Trophoblast cell (in vitro differentiated cells and primary cell): ENCODE results near the gene PLK5.
"Not testable (repeated sequence)": the region's sequence is repeated elsewhere in the genome, so short reads cannot be mapped to it uniquely, and the experiment has no call there.

Experiments used
- DNase-seq, 2 donors: peaks; one replicate each; pipeline ENCODE4 v3.0.0-alpha.2; 2016
- H2AFZ ChIP-seq: 2 replicates; pipeline ENCODE4 v1.6.1; 2013; ENCODE audit warnings: low read length, moderate library complexity, mild to moderate bottlenecking; ENCODE audit not compliant: insufficient read depth, poor library complexity
- H2AK5ac ChIP-seq: 2 replicates; pipeline ENCODE4 v1.6.1; 2013; ENCODE audit warnings: mild to moderate bottlenecking, low read length
- H2BK120ac ChIP-seq: 2 replicates; pipeline ENCODE4 v1.6.1; 2013; ENCODE audit warnings: low read length, mild to moderate bottlenecking, moderate library complexity; ENCODE audit not compliant: insufficient read depth, poor library complexity
- H2BK12ac ChIP-seq: 2 replicates; pipeline ENCODE4 v1.6.1; 2013; ENCODE audit warnings: mild to moderate bottlenecking, low read length, moderate library complexity
- H2BK5ac ChIP-seq: 2 replicates; pipeline ENCODE4 v1.6.1; 2013; ENCODE audit warnings: low read length, low read depth, moderate library complexity, mild to moderate bottlenecking; ENCODE audit not compliant: poor library complexity
- H3K14ac ChIP-seq: 2 replicates; pipeline ENCODE4 v1.6.1; 2013; ENCODE audit warnings: mild to moderate bottlenecking, low read length
- H3K18ac ChIP-seq: 2 replicates; pipeline ENCODE4 v1.6.1; 2013; ENCODE audit warnings: mild to moderate bottlenecking, low read length
- H3K23ac ChIP-seq: 2 replicates; pipeline ENCODE4 v1.6.1; 2013; ENCODE audit warnings: low read length
- H3K27ac ChIP-seq: 2 replicates; pipeline ENCODE4 v1.5.1; 2013; ENCODE audit warnings: low read depth, mild to moderate bottlenecking, inconsistent platforms, low read length, moderate library complexity
- H3K27me3 ChIP-seq: 2 replicates; pipeline ENCODE4 v1.6.1; 2013; ENCODE audit warnings: inconsistent platforms, mild to moderate bottlenecking, low read length, moderate library complexity; ENCODE audit not compliant: insufficient read depth
- H3K36me3 ChIP-seq, 2 experiments: 1 replicate in 1 of 2; 2 replicates in 1 of 2; pipeline ENCODE4 v1.6.1; 2013; ENCODE audit warnings: low read length in 2 of 2, mild to moderate bottlenecking in 2 of 2, moderate library complexity in 1 of 2; ENCODE audit not compliant: insufficient read depth in 2 of 2, control insufficient read depth in 1 of 2
- H3K4ac ChIP-seq: 2 replicates; pipeline ENCODE4 v1.6.1; 2013; ENCODE audit warnings: low read depth, mild to moderate bottlenecking, low read length, moderate library complexity
- H3K4me1 ChIP-seq, 2 experiments: 1 replicate in 1 of 2; 2 replicates in 1 of 2; pipeline ENCODE4 v1.6.1; 2013; ENCODE audit warnings: low read length in 2 of 2, mild to moderate bottlenecking in 2 of 2, moderate library complexity in 1 of 2; ENCODE audit not compliant: insufficient read depth in 2 of 2, control insufficient read depth in 1 of 2
- H3K4me2 ChIP-seq: 2 replicates; pipeline ENCODE4 v1.6.1; 2013; ENCODE audit warnings: inconsistent platforms, mild to moderate bottlenecking, low read length, moderate library complexity
- H3K4me3 ChIP-seq: 2 replicates; pipeline ENCODE4 v1.5.1; 2013; ENCODE audit warnings: mild to moderate bottlenecking, low read depth, low read length, inconsistent platforms
- H3K79me1 ChIP-seq: one replicate; pipeline ENCODE4 v1.6.1; 2013; ENCODE audit warnings: low read length
- H3K79me2 ChIP-seq: 2 replicates; pipeline ENCODE4 v1.6.1; 2013; ENCODE audit warnings: low read length, mild to moderate bottlenecking; ENCODE audit not compliant: control insufficient read depth, insufficient read depth, poor library complexity
- H3K9ac ChIP-seq: 2 replicates; pipeline ENCODE4 v1.6.1; 2013; ENCODE audit warnings: mild to moderate bottlenecking, low read length
- H3K9me3 ChIP-seq: 2 replicates; pipeline ENCODE4 v1.6.1; 2013; ENCODE audit warnings: low read depth, mild to moderate bottlenecking, control low read depth, inconsistent platforms, low read length; ENCODE audit not compliant: insufficient read depth
- H4K12ac ChIP-seq: 2 replicates; pipeline ENCODE4 v1.6.1; 2013; ENCODE audit warnings: low read depth, mild to moderate bottlenecking, low read length, moderate library complexity
- H4K8ac ChIP-seq: 2 replicates; pipeline ENCODE4 v1.6.1; 2013; ENCODE audit warnings: low read depth, mild to moderate bottlenecking, low read length, moderate library complexity
- H4K91ac ChIP-seq: one replicate; pipeline ENCODE4 v1.6.1; 2013; ENCODE audit warnings: low read depth, mild to moderate bottlenecking, low read length, moderate library complexity
- WGBS: extraction: QIAGEN DNeasy Blood & Tissue Kit; methylation state at CpG from one replicate; pipeline ENCODE4 v1.1.7; 2013; ENCODE audit warnings: missing lambda C conversion rate; ENCODE audit not compliant: insufficient read length, insufficient coverage; ENCODE audit errors: extremely low coverage; 5-methylcytosine and 5-hydroxymethylcytosine counted together

Gene PLK5

GRCh38 chr19:1534972-1535371 lies 11.1 kb downstream of the PLK5 start:
- no CpG with 5 or more reads among the region's 14 CpGs for WGBS
- Histone ChIP-seq H2AFZ (no peak overlapping the region), H4K12ac (no peak overlapping the region), H3K9ac (no peak overlapping the region), H3K79me2 (no peaks in the 10 kb centered on the region), H3K79me1 (no peaks in the 10 kb centered on the region), H3K4me2 (no peak overlapping the region), H4K91ac (no peak overlapping the region), H2AK5ac (no peak overlapping the region), H2BK120ac (no peak overlapping the region), H2BK12ac (no peak overlapping the region), H3K23ac (no peak overlapping the region), H3K9me3 (peaks cover 6% of the 10 kb centered on the region), H2BK5ac (no peak overlapping the region), H4K8ac (no peak overlapping the region), H3K4me3 (no peak overlapping the region), H3K27me3 (no peaks in the 10 kb centered on the region), H3K14ac (no peak overlapping the region), H3K18ac (no peak overlapping the region), H3K36me3 (no peaks in the 10 kb centered on the region), H3K4me1 (no peaks in the 10 kb centered on the region), H3K27ac (no peak overlapping the region), H3K4ac (no peak overlapping the region)
- no peak for DNase-seq

GRCh38 chr19:1535699-1536098 lies 11.8 kb downstream of the PLK5 start:
- H3K14ac ChIP-seq, H3K9me3 ChIP-seq, H3K36me3 ChIP-seq, H3K4me1 ChIP-seq, H3K27ac ChIP-seq, H2BK120ac ChIP-seq, H3K23ac ChIP-seq, H2AFZ ChIP-seq, H3K4ac ChIP-seq, H2AK5ac ChIP-seq, H3K79me2 ChIP-seq, H3K27me3 ChIP-seq, H3K79me1 ChIP-seq, DNase-seq, H2BK12ac ChIP-seq, H3K9ac ChIP-seq, H4K91ac ChIP-seq, H3K4me3 ChIP-seq, H2BK5ac ChIP-seq, H4K8ac ChIP-seq, H4K12ac ChIP-seq, H3K18ac ChIP-seq, H3K4me2 ChIP-seq: not testable (repeated sequence)
- no CpG with 5 or more reads among the region's 7 CpGs for WGBS

- no peak overlapping the region for H2BK5ac ChIP-seq
- H3K27me3 ChIP-seq, result no peaks in the 10 kb centered on the region
- no peak overlapping the region for H3K4me2 ChIP-seq
- H3K4me1 ChIP-seq, result no peaks in the 10 kb centered on the region
- H3K9ac ChIP-seq, result no peak overlapping the region
- H3K9me3 ChIP-seq, result peaks cover 7% of the 10 kb centered on the region
- no peak overlapping the region for H2BK120ac ChIP-seq
- no peak overlapping the region for H3K23ac ChIP-seq
- H3K27ac ChIP-seq, result no peak overlapping the region
- no peaks in the 10 kb centered on the region for H3K79me1 ChIP-seq
- no peak overlapping the region for H2AK5ac ChIP-seq
- no peak overlapping the region for H2AFZ ChIP-seq
- no peak overlapping the region for H4K91ac ChIP-seq
- no peak overlapping the region for H3K14ac ChIP-seq
- H3K4me3 ChIP-seq, result no peak overlapping the region
- no peak overlapping the region for H4K8ac ChIP-seq
- H2BK12ac ChIP-seq, result no peak overlapping the region
- H3K36me3 ChIP-seq, result no peaks in the 10 kb centered on the region
- no peak overlapping the region for H3K18ac ChIP-seq
- no peak overlapping the region for H4K12ac ChIP-seq
- DNase-seq, result no peak
- WGBS, result no CpG with 5 or more reads among the region's 15 CpGs
- H3K79me2 ChIP-seq, result no peaks in the 10 kb centered on the region
- H3K4ac ChIP-seq, result no peak overlapping the region
These were observed 15.1 kb downstream of the PLK5 start for GRCh38 chr19:1538978-1539377.

GRCh38 chr19:1539749-1540148 lies 15.9 kb downstream of the PLK5 start:
- H2BK12ac ChIP-seq, H3K14ac ChIP-seq, H2AK5ac ChIP-seq, H3K79me2 ChIP-seq, H3K4me3 ChIP-seq, H3K18ac ChIP-seq, H2AFZ ChIP-seq, H3K9ac ChIP-seq, H3K4me2 ChIP-seq, H4K8ac ChIP-seq, H3K23ac ChIP-seq, H4K91ac ChIP-seq, H4K12ac ChIP-seq, H3K36me3 ChIP-seq, DNase-seq, H3K4me1 ChIP-seq, H3K4ac ChIP-seq, H2BK5ac ChIP-seq, H3K79me1 ChIP-seq, H3K27ac ChIP-seq, H3K27me3 ChIP-seq, H2BK120ac ChIP-seq, H3K9me3 ChIP-seq: not testable (repeated sequence)
- WGBS, result no CpG with 5 or more reads among the region's 11 CpGs
